GM19035 (cell line): ENCODE data around the gene TRMT61A.

Source experiments
- ATAC-seq: cut with Tn5 transposase; IDR thresholded peaks from one replicate; pipeline ENCODE4 v1.9.1; 2021; ENCODE audit not compliant: unreplicated experiment

Gene TRMT61A

DNA sequence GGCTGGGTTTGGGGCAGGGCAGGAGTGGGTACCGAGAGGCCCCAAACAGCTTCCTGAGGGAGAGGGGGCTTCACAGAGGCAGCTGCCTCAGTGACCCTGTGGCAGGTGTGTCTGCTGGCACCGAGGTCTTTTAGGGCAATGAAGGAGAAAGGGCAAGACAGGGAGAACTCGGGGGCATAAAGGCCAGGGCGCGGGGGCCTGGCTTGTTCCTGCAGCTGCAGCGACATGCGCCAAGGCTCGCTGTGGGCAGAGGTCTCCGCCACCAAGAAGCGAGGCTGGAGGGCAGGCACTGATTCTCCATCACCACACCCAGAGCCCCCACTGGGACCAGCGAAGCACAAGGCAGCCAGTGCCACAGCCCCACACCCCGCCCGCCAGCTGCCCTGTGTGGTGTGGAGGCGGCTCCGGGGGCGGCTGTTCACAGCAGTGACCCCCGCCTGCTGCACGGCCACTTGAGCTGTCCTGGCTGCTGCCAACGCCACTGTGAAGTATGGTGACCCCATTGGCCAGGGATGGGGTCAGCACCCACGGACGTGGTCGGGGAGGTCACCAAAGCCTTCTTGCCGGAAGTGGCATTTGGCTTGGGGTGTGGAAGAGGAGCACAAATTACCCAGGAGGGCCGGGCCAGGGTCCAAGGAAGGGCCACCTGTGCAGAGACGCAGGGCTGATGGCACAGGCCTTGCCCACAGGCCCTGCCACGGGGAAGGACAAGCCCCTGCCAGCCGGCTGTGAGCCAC, 17.1 kb downstream of the TRMT61A start:
- ATAC-seq, result no peak

DNA sequence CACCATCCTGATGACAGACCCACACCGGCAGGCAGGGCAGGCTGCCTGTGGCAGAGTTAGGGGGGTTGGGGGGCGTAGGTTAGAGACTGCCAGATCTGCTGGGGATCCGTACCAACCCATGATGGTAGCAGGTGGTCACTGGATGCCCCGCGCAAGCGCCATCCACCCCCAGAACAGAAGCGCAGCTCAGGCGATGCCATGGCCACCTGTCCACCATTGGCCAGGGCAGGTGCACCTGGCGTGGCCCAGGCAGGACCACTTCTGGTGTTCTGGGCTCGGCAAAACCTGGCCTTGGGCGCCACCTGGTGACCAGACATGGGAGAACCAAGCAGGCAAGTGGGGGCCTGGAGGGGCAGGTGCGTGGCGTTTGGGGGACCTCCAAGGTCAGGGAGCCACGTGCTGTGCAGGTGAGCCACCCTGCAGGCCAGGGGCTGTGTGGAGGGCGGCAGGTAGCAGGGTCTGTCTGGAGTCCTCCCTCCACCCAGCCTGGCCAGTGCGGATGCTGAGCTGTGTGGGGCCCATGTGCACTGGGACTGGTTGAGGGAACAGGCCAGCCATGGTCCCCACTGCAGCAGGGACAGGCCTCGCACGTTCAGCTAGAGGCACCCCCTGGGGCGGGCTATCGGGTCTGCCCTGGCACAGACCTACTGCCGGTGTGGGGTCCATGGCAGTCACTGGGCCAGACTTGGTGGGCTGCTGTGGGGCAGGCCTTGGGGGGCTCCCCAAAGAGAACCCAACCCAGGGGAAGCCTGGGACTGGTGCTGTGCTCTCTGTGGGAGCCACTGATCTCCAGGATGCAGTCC, 17.9 kb downstream of the TRMT61A start:
- no peak for ATAC-seq

DNA sequence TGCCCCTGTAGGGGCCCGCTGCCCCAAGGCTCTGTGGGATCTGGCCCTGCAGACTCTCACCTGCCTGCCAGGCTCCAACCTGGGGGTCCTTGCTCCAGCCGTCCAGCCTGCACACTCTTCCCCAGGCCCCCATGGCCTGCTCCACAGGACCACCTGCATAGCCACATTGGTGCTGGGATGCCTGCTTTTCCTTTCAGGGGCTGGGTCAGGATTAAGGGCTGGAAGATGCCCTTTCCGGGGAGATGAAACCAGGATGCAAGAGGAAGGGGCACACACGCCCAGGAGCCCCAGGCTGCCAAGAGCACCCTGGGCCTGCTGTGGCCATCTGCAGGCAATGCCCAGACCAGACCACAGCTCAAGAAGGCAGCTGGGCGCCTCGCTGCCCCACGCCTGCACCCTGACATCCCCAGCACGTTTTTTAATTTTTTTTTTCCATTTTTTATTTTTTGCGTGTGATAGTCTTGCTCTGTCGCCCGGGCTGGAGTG, 18.5 kb downstream of the TRMT61A start:
- ATAC-seq, result no peak

DNA sequence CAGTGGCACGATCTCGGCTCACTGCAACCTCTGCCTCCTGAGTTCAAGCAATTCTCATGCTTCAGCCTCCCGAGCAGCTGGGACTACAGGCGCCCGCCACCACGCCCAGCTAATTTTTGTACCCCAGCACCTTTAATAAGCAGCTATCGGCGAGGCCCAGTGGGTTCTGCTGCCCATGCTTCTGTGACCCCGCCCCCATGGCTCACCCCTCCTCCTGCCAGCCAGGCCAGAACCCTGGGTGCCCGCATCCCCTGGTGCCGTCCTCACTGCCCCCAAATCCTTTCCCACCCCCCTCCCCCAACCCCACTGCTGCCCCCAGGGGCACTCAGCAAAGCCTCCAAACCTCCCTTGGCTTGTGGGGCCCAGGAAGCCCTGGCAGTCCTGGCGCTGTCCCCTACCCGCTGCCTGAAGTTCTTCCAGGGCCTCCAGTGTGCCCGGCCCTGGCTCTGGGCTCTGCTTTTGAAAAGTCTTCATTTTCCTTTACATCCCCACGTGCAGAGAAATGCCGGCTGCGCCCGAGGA, 19.0 kb downstream of the TRMT61A start:
- ATAC-seq, result no peak

DNA sequence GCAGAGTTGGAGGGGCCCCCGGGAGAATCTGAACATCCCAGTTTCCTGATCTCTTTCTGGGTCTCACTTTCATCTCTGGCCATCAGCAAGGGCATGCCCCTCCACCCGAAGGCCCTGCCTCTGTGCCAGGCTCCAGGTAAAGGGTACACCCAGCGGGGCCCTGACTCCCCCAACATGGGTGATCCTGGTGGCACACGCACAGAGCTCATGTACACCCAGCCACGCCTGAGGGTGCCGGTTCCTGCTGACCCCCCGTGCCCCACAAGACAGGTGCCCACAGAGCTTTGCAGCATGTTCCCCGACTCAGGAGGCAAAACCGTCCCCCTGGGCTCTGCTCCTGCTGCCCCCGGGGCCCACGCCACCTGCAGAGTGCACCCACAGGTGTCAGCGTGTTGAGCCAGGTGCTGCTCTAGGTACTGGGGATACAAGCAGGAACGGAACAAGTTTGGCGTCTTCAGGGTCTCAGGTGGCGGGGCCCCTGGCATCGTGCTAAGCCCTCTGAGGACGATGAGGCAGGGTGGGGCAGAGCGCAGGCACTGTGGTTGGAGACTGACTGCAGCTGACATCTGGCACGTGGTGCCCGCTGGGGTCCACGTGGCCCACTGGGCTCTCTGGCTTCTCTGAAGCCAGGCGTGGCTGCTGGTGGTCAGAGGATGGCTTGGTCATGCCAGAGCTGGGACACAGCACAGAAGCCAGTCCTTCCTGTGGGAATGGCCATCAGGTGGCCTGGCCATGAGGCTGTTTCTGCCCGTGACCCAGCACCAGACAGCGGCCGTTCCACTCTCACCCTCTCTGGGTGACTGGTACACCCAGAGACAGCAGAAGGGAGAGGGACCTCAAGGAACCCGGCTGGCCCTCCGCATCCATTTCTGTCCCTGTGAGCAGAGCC, 19.7 kb downstream of the TRMT61A start:
- no peak for ATAC-seq

DNA sequence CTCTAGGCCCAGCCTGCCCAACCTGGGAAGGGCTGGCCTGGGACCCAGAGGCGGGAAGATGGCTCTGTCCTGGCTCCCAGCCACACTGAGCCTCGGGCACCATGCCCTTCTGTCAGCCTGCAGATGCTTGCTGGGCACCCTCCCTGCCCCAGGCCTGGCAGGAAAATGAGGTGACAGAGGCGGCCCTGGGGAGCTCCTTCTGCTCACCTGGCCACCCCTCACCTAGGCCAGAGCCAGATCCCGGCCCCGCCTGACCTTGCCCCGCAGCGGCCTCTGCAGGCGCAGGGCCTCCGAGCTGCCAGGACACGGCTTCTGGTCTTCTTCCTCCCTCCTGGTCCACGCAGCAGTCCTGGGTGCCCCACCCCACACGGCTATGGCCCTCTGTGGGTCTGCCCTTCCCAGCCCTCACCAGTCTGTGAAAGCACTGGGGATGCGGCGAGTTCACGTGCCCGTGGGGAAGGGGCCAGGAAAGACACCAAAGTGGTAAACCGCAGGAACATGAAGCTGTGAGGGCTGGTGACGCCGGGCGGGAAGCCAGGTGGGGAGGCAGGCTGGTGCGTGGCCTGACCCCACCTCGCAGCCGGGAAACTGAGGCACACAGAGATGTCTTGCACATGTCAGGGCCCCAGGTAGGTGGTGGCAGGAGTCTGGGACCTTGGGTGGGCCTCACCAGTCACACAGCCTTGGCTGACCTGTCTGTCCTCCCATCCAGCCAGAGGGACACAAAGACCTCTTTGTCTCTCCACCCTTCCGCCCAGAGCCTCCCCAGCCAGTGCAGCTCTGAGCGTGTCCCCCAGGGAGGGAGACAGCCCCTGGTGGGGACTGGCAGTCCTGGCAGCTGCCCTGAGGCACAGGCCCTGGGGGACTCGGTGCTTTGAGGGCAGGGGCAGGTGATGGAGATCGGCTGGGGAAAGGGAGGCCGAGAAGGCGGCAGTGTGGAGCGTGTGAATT, 20.6 kb downstream of the TRMT61A start:
- no peak for ATAC-seq

DNA sequence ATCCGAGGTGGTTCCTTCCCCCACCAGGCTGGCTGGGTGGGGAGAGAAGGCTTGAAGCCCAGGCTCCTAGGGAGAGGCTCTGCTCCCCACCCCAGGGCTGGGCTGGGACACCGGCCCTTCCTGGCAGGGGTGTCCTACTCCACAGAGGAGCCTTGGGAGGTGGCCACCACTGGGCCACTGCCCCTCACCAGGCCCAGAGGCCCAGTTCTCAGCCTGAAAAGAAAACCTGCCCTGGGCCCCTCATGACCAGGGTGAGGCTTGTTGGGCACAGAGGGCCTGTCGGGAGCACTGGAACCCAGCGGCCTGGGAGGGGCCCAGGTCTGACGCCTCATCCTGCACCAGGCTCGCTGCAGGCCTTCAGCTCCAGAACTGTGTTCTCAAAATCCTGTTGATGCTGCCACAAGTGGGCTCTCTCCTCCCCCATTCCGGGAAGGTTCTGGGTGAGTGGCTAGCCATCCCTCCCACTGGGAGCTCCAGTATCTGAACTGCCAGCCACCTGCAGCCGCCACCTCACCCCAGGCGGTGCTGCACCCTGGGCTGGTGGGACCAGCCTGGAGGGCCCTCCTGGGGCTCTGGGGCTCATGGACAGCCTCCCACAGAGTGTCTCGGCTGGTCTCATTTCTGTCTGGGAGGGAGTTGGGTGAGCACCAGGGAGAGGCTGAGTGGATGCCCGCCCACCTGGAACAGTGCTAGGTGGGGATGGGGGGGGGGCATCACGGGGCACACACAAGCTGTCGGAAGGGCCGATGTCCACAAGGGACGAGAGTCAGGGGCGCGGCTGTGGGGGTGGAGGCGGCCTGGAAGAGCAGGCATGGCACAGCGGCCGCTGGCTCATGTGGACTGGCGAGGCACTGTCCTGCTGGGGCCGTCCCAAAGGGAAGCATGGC, 21.7 kb downstream of the TRMT61A start:
- ATAC-seq, result no peak

DNA sequence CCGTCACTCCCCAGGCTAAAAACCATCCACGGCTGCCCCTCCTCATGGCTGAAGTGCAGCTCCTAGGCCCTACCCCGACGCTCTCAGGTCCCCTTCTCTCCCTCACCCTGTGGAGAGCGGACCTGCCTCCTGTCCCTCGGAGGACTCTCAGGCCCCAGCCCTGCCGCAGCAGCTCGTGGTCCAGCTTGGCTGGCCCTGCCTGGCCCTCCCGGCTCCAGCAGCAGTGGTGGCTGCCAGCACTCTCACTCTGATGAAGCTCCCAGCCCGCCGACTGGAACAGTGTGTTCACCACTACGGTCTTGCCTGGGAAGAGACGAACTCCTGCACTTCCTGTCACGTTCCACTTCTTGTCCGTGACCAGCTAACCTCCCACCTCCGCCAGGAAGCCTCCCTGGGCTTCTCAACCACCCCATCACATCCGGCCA, 22.4 kb downstream of the TRMT61A start:
- ATAC-seq, result no peak

DNA sequence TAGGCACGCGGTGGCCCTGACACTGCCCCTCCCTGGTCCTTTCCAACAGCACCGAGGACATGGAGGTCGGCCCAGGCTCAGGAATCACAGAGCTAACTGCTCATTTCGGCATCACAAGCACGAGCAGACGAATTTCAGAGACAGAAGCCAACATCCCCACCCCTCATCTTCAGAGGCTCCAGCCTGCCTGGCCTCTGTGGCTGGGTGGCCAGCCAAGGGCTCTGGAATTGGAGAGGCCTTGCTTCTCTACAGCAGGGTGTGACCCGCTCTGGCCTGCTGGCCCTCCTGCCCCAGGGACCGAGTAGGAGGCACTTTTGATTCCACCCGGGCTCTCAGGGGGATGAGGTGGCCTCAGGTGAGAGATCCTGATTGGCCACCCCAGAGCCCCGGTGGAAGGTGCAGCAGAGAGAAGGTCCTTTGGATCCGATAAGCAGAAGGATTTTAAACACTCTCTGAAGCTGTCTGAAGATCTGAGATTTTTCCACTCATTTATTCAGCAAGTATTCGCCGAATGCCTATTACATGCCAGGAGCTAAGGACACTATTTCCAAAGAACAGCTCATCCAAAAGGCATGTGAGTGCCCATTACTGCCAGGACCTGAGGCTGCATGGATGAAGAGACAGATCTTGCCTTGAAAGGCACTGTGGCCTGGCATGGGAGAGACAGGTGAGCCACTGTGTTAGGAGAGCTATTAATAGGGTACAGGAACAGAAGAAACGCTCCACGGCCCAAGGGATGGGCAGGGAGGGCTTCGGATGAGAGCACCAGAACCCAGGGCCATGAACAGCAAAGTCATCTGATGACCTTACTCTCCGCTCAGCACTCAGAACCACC, 23.2 kb downstream of the TRMT61A start:
- no peak for ATAC-seq

DNA sequence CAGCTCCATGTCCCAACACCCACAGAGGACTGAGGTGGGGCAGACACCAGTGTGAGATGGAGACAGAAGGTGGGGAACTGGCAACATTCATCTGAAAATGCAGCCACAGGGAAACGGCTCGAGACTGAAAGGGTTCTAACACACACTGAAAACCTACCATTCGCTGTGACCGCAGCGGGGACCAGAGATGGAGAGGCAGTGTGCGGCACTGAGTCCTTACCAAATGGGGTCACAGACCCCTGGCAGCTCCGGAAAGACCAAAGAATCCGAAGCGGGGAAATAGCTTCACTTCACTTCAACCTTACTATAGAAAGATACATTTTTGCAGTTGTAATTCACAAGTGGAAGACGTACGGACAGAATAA, 23.8 kb downstream of the TRMT61A start:
- no peak for ATAC-seq

DNA sequence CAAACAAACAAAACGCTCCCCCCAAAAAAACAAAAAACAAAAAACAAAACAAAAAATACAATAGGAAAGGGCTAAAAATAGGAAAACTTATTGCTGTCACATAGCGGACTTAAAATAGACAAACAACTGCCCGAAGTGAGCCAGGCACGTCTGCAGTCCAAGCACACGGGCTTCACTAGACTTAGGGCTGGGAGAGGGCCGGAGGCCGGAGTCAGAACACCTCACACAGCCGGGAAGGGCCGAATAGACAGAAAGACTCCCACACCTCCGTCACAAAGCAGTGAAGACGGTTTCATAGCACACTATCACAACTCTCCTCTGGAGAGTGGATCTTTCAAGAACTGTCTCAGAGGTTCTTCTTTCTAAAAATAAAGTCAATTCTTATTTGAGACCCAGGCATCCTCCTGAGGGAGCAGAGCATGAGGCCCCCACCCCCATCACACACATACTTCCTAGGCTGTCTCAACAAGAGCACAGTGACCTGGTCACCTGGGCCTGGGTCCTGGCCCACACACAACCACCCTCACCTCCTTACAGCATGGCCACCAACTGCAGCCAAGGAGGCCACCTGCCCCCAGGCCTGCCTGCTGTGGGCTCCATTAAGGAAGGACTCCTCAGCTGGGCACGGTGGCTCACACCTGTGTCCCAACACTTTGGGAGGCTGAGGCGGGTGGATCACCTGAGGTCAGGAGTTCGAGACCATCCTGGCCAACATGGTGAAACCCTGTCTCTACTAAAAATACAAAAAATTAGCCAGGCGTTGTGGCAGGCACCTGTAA, 26.8 kb downstream of the TRMT61A start:
- no peak for ATAC-seq

DNA sequence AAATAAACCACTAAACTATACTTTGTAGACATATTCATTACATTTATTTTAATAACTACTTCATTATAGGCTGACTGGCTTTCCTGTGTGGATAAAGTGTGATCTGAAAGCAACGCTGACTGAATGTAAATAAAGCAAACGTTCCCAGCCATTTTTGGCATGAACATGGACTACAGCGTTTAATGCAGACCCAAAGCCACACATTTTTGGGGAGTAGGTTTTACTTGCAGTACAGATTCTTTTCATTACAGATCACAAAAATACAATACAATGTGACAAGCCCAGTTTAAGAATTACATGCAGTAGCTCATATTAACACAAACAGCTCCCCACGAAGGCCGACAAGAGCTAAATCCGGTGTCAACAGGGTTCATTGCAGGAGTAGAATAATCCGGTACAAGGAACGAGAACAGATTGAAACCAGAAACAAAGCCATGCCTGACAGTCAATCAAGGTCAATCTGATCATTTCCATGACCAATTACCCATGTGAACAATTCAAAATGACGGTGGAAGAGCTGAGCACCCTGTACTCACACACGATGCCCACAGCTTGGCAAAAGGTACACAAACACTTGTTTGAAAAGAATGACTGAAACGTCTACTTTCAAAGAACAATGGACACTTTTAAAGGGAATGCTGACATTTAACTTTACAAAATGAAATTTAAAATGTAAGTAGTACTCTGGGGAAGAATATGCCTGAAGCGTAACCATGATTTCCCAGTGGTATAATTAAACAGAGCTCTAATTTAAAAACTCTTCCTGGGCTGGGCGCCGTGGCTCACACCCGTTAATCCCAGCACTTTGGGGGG, 28.2 kb downstream of the TRMT61A start:
- no peak for ATAC-seq

DNA sequence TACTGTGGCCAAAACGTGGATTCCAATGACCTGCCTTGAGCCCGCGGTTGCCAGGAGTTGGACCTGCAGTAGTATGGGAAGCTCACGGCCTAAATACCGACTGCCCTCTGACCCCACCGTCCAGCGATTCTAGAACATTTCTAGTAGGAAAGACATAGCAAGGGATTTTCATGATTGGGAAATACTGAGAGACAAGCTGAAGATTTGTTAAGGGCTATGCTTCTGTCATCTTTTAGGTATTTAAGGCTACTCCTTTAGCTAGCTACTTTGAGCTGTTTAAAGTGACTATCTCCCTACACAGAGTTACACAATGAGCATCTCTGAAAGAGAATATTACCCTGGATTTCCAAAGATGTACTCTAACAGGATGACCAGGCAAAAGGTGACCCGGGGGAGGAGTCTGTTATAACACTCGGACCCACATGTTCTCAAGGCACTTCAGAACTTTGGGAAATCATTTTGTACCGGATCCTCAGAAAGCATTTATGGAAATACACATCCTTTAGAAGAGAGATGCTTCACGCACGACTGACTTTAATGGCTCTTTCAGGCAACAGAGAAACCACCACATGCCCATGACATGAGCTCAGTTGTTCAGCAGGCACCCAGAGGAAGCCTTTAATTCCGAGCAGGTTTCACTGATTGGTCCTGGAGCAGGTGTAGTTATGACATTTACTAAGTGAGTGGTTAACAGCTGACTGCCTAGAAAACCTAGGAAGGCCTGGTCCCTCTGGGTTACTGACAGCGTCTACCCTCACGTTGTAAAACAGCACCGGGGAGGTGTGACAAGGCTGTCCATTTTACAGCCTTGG, 29.3 kb downstream of the TRMT61A start:
- ATAC-seq, result no peak

DNA sequence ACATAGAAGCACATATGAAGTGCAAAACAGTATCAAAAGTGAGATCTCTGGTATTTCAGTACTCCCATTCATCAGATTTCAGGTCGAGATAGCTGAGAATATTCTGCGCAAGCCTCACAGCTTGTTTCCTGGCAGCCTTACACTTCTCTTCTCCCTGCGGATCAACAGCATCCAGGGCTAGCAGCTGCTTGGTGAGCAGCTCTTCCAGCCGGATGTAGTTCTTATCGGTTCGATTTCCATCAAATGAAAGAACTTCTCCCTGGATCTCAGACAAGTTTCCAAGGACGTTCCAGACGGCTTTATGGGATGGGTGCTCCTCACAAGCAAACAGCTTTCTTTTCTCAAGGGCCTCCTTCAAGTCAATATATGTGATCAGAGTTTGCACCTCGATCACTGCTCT, 30.8 kb downstream of the TRMT61A start:
- no peak for ATAC-seq

DNA sequence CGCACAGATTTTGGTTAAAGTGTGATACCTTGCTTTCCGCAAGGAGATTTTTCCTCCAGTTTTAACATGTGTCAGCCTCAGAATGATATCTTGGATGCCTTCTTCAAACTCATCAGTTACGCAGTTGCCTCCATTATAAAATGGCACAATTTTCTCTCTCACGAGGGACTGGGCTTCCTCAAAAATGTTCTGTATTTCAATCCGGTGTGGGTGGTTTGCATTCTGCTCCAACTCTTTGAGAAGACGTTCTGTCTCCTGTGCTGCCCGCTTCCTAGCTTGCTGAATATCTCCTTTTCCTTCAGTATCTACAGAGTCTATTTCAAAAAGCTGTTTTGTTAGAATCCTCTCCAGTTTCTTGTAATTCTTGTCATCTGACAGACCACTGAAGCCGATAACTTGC, 31.7 kb downstream of the TRMT61A start:
- ATAC-seq, result no peak
